Spinal cord (tissue), 10 donors: Measurements from ENCODE around the gene APOH. TPM values are rescaled to one million over a fixed set of nuclear protein-coding genes. Genes with fewer than 3 reads are reported as not detected.
A peak's percentile ranks its signal among the peaks of the same experiment; 100 is the strongest.

ENCODE experiments used
- DNase-seq, 6 donors: peaks; one replicate each; pipeline versions ENCODE4 v3.0.0 to v3.0.0-alpha.2; 2013 to 2015; ENCODE audit warnings: low spot score in 6 of 6, low read depth in 4 of 6
- H3K27ac ChIP-seq: one replicate; pipeline ENCODE4 v1.5.1; 2013; ENCODE audit warnings: low read depth, low read length, control low read depth
- H3K27me3 ChIP-seq: one replicate; pipeline ENCODE4 v1.6.1; 2013; ENCODE audit warnings: low read length; ENCODE audit not compliant: control insufficient read depth, insufficient read depth
- H3K36me3 ChIP-seq: one replicate; pipeline ENCODE4 v1.6.1; 2013; ENCODE audit warnings: low read length; ENCODE audit not compliant: control insufficient read depth, insufficient read depth
- H3K4me1 ChIP-seq: one replicate; pipeline ENCODE4 v1.6.1; 2013; ENCODE audit warnings: low read length; ENCODE audit not compliant: control insufficient read depth, insufficient read depth
- H3K4me3 ChIP-seq: one replicate; pipeline ENCODE4 v1.5.1; 2013; ENCODE audit warnings: low read depth, low read length, control low read depth
- H3K9me3 ChIP-seq: one replicate; pipeline ENCODE4 v1.6.1; 2013; ENCODE audit warnings: low read length; ENCODE audit not compliant: control insufficient read depth, insufficient read depth
- WGBS: methylation state at CpG from one replicate; pipeline ENCODE4 v1.1.5; 2013; ENCODE audit warnings: missing lambda C conversion rate; ENCODE audit not compliant: insufficient coverage; 5-methylcytosine and 5-hydroxymethylcytosine counted together
- polyA plus RNA-seq, 2 donors: library from polyadenylated mRNA; unstranded; fragments of 120-200 nt; gene quantifications; one replicate each; pipeline ENCODE4 v1.2.1, GENCODE V29; 2013; ENCODE audit not compliant: insufficient read length in 2 of 2
- total RNA-seq, 2 donors: library from RNA; depleted of rRNA in 1 of 2; stranded (reverse); fragments of 120-200 nt in 1 of 2; fragments of >200 nt in 1 of 2; gene quantifications; one replicate each; pipeline versions ENCODE4 v1.2.3 to v1.2.4, GENCODE V29; 2013 to 2014
- donor health status: healthy.

APOH gene
- total and polyA plus RNA-seq, 4 donors: 0.14 to 1.5 (median 0.89) TPM; not detected in 1

DNA sequence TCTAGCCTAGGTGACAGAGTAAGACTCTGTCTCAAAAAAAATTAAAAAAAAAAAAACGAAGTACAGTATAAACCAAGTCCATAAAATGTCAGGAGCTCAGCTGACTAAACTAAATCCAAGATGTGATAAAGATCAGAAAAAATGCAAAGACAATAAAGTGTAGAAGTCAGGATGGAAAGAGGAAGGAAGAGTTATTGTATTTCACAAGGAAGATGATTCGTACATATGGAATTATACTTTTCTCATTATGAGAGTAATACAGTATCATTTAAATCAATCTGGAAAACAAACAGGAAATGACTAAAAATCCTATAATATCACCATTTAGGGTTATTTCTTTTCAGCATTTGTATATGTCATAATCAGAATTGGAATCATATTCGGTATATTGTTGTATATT is 11.4 kb upstream of the APOH start:
- Histone ChIP-seq H3K27me3 (no peaks in the 10 kb centered on the region), H3K4me1 (peaks cover 2% of the 10 kb centered on the region), H3K36me3 (no peaks in the 10 kb centered on the region), H3K4me3 (no peak overlapping the region), H3K9me3 (no peaks in the 10 kb centered on the region), H3K27ac (no peak overlapping the region)
- no CpG with 5 or more reads among the region's 3 CpGs for WGBS
- no peak for DNase-seq

DNA sequence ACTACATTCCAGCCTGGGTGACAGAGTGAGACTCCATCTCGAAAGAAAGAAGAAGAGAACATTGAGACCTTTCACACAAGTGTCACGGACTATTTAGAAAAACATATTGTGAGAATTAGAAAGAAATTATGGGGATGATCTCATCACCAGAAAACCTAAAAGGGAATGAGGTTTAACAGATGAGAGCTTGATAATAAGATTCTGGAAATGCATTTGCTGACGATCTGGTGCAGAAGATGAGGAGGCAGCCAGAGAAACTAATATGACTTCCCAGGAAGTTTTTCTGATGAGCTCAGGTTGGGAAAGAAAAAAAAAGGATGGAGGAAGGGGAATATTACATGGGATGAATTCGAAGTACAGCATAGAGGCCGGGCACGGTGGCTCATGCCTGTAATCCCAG is 10.8 kb upstream of the APOH start:
- H3K27me3 ChIP-seq: no peaks in the 10 kb centered on the region
- H3K4me1 ChIP-seq: no peaks in the 10 kb centered on the region
- no peaks in the 10 kb centered on the region for H3K36me3 ChIP-seq
- no peak overlapping the region for H3K27ac ChIP-seq
- DNase-seq: no peak
- no peak overlapping the region for H3K4me3 ChIP-seq
- H3K9me3 ChIP-seq: no peaks in the 10 kb centered on the region
- 100% methylated on average over 5 of the region's 6 CpGs for WGBS

DNA sequence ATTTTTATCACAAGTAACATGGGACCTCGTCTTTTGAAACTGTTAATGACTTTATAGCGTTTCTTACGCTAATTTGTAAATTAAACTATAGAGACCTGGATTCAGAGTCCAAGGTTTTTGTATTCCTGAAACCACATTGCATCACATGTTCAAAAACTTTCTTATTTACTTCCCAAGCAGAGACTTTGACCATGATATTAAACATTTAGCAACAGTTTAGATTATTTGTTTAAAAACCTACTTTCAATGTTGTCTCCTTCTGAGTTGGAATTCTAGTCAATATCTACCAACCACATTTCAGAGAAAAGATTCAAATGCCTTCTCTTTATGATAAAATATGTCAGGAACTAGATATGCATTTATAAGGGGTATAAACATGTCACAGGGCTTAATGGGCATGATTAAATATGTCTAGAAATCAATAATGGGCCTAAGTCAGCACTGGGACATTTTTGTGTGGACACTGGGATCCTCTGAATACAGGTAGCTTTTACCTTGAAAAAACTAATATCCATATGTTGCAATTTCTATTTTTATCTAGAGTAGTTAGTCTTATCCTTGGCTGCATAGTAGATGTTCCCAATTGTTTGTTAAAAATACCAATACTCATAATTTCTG is 6.3 kb upstream of the APOH start:
- no CpG with 5 or more reads among the region's 3 CpGs for WGBS
- H3K4me3 ChIP-seq: no peak overlapping the region
- H3K9me3 ChIP-seq: no peaks in the 10 kb centered on the region
- H3K36me3 ChIP-seq: no peaks in the 10 kb centered on the region
- H3K4me1 ChIP-seq: no peaks in the 10 kb centered on the region
- H3K27ac ChIP-seq: no peak overlapping the region
- DNase-seq: no peak
- H3K27me3 ChIP-seq: no peaks in the 10 kb centered on the region

DNA sequence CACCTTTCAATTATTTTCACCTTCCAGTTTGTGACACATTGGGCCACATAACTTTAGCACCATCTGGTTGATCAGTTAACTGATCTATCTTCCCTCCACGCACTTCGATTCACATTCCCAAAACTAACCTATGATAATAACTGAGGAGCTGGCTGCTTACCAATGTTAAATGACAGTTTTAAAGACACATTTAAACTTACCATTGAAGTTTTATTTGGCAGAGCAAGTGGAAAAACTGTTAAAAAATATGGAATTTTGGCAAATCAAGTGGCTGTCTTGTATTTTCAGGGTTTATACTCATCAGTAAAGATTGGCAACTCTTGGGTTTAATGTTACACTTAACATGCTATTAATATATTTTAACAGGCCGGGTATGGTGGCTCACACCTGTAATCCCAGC is 5.4 kb upstream of the APOH start:
- Histone ChIP-seq H3K9me3 (no peaks in the 10 kb centered on the region), H3K4me1 (no peaks in the 10 kb centered on the region), H3K27ac (no peak overlapping the region), H3K36me3 (no peaks in the 10 kb centered on the region), H3K27me3 (no peaks in the 10 kb centered on the region), H3K4me3 (no peak overlapping the region)
- DNase-seq: no peak
- WGBS: no CpG with 5 or more reads among the region's 3 CpGs

DNA sequence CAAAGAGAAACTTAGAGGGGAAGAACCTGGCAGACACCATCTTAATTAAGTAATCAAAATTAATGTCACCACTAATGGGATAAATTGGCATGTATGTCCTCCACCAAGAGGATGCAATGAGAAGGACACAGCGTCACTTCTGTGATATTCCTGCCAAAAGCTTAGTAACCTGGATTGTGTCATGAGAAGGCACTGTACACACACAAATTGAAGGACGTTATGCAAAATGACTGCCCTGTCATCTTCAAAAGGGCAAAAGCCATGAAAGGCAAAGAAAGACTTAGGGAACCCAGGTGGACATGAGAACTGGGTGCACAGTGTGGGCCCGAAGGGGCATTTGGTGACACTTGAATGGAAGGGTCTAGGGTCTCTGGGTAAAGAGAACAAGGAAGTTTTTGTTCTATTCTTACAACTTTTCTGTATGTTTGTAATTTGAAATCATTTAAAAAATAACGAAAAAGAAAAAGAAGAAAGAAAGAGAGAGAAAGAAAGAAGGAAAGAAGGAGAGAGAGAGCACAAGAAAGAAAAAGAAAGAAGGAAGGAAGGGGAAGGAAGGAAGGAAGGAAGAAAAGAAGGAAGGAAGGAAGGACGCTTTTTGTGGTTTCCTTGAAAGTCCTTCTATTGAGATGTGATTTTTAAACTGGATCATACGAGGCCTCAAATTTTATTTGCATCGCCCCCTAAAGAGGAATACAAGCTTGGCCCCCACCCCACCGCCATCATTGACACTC is 4.0 kb upstream of the APOH start:
- no peak for DNase-seq
- Histone ChIP-seq H3K9me3 (no peaks in the 10 kb centered on the region), H3K4me3 (no peak overlapping the region), H3K27ac (no peak overlapping the region), H3K4me1 (no peaks in the 10 kb centered on the region), H3K36me3 (no peaks in the 10 kb centered on the region), H3K27me3 (no peaks in the 10 kb centered on the region)
- WGBS: 79% methylated on average over 4 of the region's 8 CpGs

DNA sequence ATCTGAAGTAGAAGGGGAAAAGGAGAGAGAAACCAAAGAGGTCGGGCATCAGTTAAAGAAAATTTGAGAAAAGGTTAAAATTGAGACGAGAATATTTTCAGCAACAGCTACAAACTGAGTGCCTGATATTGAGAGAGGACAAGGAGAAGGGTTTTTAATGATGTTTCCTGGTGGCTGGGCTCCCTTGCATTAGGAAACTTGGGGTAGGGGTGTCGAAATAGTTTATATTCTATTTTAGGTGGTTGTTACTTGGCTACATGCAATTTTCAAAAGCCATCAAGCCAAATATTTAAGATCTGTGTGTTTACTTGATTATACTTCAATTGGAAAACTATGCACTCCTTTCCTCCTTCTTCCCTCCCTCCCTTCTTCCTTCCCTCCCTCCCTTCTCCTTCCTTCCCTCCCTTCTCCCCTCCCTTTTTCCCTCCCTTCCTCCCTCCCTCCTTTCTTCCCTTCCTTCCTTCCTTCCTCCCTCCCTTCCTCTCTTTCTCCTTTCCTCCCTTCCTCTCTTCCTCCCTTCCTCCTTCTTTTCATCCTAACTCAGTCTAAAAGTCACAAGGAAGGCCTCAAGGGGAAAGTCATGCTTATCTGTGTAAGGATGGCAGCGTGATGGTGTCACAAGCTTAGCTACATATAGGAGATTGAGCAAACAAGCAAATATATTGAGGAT is 1.8 kb upstream of the APOH start:
- no peaks in the 10 kb centered on the region for H3K4me1 ChIP-seq
- no peaks in the 10 kb centered on the region for H3K36me3 ChIP-seq
- H3K4me3 ChIP-seq: no peak overlapping the region
- H3K9me3 ChIP-seq: no peaks in the 10 kb centered on the region
- H3K27me3 ChIP-seq: no peaks in the 10 kb centered on the region
- peak overlapping the region; percentile 25 for H3K27ac ChIP-seq
- 82% methylated on average over 3 of the region's 4 CpGs for WGBS
- DNase-seq: no peak

DNA sequence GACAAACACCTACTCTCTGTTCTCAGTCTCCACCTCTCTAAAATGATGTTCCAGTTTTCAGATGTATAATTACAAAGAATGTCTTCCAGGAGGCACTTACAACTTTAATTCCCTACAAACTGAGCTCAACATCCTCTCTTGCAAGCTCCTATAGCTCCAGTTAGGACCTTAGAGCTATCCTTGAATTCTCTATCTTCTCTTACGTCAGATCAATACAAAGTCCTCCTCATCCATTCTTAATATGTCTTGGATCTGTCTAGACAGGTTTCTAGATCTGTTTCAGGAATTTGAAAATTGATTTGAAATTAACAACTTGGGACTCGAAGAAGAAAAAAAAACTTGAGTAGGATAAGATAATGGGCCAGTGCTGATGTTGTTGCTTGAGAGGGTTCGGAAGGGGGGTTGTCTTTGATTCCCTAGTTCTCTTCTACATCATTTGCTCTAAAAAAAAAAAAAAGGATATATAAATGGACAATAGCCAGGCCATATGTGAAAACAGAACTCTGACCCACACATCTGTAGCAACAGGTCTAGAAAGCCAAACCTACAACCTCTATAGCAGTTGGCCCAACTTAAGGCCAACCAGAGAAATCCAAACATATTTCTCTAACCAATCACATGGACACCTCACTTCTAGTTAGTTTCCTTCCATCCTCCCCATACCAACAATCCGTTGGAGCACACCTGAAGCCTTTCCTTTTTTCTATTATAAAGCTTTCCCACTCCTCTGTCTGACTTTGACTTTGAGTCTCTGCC is 746 bp upstream of the APOH start:
- H3K27me3 ChIP-seq: no peaks in the 10 kb centered on the region
- no peaks in the 10 kb centered on the region for H3K4me1 ChIP-seq
- H3K27ac ChIP-seq: peak overlapping the region; percentile 25
- no peak for DNase-seq
- no peaks in the 10 kb centered on the region for H3K36me3 ChIP-seq
- H3K9me3 ChIP-seq: no peaks in the 10 kb centered on the region
- no peak overlapping the region for H3K4me3 ChIP-seq
- WGBS: no CpG with 5 or more reads among the region's 4 CpGs

DNA sequence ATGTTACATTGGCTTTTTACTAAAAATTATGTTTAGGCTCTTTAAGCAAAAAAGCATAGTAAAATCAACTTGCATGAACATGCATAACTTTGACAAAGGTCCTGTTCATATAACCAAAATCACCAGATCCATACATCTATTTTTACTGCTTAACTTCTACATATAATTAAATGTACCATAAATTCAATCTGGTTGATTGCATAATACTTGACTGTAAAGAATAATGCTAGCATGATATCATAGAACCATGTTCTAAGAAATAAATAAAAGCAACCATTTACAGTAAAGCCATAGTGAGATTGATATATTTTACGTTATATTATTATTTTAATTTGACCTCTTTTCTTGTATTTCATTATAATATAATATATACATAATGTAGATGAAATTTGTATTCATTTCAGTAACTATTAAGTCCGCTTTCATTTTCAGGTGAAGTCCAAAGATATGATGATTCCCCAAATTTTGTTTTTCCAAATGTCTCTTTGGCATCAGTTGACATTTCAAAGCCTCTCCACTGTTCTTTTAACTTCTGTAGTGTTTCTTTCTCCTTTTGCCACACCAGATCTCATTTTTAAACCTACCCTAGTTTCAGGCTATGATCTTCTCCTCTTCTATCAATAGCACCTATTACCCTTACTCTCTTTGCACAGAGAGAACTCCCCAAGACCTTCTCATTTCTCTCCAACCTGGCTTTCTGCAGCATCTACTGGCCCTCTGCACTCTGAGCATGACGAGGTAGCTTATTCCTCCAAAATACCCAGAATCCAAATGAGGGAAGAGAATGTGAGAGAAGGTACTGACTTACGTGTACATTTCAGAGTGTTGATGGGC is 1.8 kb downstream of the APOH start:
- Histone ChIP-seq H3K27me3 (no peaks in the 10 kb centered on the region), H3K27ac (no peak overlapping the region), H3K4me1 (no peaks in the 10 kb centered on the region), H3K36me3 (no peaks in the 10 kb centered on the region), H3K9me3 (no peaks in the 10 kb centered on the region), H3K4me3 (no peak overlapping the region)
- 100% methylated on average over 1 of the region's 4 CpGs for WGBS
- DNase-seq: no peak

DNA sequence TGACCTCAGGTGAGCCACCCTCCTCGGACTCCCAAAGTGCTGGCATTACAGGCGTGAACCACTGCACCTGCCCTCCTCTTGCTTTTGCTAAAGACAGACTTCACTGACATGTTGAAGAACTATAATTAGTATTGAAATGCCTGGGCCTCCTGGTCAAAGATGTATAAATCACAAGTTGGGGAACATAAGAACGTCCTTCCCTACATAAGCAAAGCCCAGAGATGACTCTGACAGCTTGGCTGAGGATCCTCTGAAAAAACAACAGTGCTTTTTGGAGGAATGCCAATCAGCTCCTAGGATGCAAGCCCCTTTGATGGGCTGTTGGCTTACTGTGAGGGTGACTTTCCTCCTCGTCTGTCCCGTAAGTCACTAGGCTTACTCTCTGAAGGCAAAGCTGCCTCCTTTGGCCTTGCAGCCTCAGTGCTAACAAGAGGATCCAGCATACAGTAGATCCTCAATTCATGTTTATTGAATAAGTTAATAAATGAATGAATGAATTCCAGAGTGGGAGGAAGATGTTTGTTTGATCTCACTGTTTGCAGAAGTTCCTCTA is 6.3 kb downstream of the APOH start:
- Histone ChIP-seq H3K4me3 (no peak overlapping the region), H3K4me1 (no peaks in the 10 kb centered on the region), H3K36me3 (no peaks in the 10 kb centered on the region), H3K9me3 (no peaks in the 10 kb centered on the region), H3K27me3 (no peaks in the 10 kb centered on the region), H3K27ac (no peak overlapping the region)
- WGBS: no CpG with 5 or more reads among the region's 5 CpGs
- DNase-seq: peak in 2 of 6 donors; percentile 44 to 46
